Trophoblast cell (in vitro differentiated cells and primary cell): ENCODE results near the gene ZGPAT.

Experiments
- DNase-seq, 2 donors: peaks; one replicate each; pipeline ENCODE4 v3.0.0-alpha.2; 2016
- H2AFZ ChIP-seq: 2 replicates; pipeline ENCODE4 v1.6.1; 2013; ENCODE audit warnings: low read length, moderate library complexity, mild to moderate bottlenecking; ENCODE audit not compliant: insufficient read depth, poor library complexity
- H2AK5ac ChIP-seq: 2 replicates; pipeline ENCODE4 v1.6.1; 2013; ENCODE audit warnings: mild to moderate bottlenecking, low read length
- H2BK120ac ChIP-seq: 2 replicates; pipeline ENCODE4 v1.6.1; 2013; ENCODE audit warnings: low read length, mild to moderate bottlenecking, moderate library complexity; ENCODE audit not compliant: insufficient read depth, poor library complexity
- H2BK12ac ChIP-seq: 2 replicates; pipeline ENCODE4 v1.6.1; 2013; ENCODE audit warnings: mild to moderate bottlenecking, low read length, moderate library complexity
- H2BK5ac ChIP-seq: 2 replicates; pipeline ENCODE4 v1.6.1; 2013; ENCODE audit warnings: low read length, low read depth, moderate library complexity, mild to moderate bottlenecking; ENCODE audit not compliant: poor library complexity
- H3K14ac ChIP-seq: 2 replicates; pipeline ENCODE4 v1.6.1; 2013; ENCODE audit warnings: mild to moderate bottlenecking, low read length
- H3K18ac ChIP-seq: 2 replicates; pipeline ENCODE4 v1.6.1; 2013; ENCODE audit warnings: mild to moderate bottlenecking, low read length
- H3K23ac ChIP-seq: 2 replicates; pipeline ENCODE4 v1.6.1; 2013; ENCODE audit warnings: low read length
- H3K27ac ChIP-seq: 2 replicates; pipeline ENCODE4 v1.5.1; 2013; ENCODE audit warnings: low read depth, mild to moderate bottlenecking, inconsistent platforms, low read length, moderate library complexity
- H3K27me3 ChIP-seq: 2 replicates; pipeline ENCODE4 v1.6.1; 2013; ENCODE audit warnings: inconsistent platforms, mild to moderate bottlenecking, low read length, moderate library complexity; ENCODE audit not compliant: insufficient read depth
- H3K36me3 ChIP-seq, 2 experiments: 1 replicate in 1 of 2; 2 replicates in 1 of 2; pipeline ENCODE4 v1.6.1; 2013; ENCODE audit warnings: low read length in 2 of 2, mild to moderate bottlenecking in 2 of 2, moderate library complexity in 1 of 2; ENCODE audit not compliant: insufficient read depth in 2 of 2, control insufficient read depth in 1 of 2
- H3K4ac ChIP-seq: 2 replicates; pipeline ENCODE4 v1.6.1; 2013; ENCODE audit warnings: low read depth, mild to moderate bottlenecking, low read length, moderate library complexity
- H3K4me1 ChIP-seq, 2 experiments: 1 replicate in 1 of 2; 2 replicates in 1 of 2; pipeline ENCODE4 v1.6.1; 2013; ENCODE audit warnings: low read length in 2 of 2, mild to moderate bottlenecking in 2 of 2, moderate library complexity in 1 of 2; ENCODE audit not compliant: insufficient read depth in 2 of 2, control insufficient read depth in 1 of 2
- H3K4me2 ChIP-seq: 2 replicates; pipeline ENCODE4 v1.6.1; 2013; ENCODE audit warnings: inconsistent platforms, mild to moderate bottlenecking, low read length, moderate library complexity
- H3K4me3 ChIP-seq: 2 replicates; pipeline ENCODE4 v1.5.1; 2013; ENCODE audit warnings: mild to moderate bottlenecking, low read depth, low read length, inconsistent platforms
- H3K79me1 ChIP-seq: one replicate; pipeline ENCODE4 v1.6.1; 2013; ENCODE audit warnings: low read length
- H3K79me2 ChIP-seq: 2 replicates; pipeline ENCODE4 v1.6.1; 2013; ENCODE audit warnings: low read length, mild to moderate bottlenecking; ENCODE audit not compliant: control insufficient read depth, insufficient read depth, poor library complexity
- H3K9ac ChIP-seq: 2 replicates; pipeline ENCODE4 v1.6.1; 2013; ENCODE audit warnings: mild to moderate bottlenecking, low read length
- H3K9me3 ChIP-seq: 2 replicates; pipeline ENCODE4 v1.6.1; 2013; ENCODE audit warnings: low read depth, mild to moderate bottlenecking, control low read depth, inconsistent platforms, low read length; ENCODE audit not compliant: insufficient read depth
- H4K12ac ChIP-seq: 2 replicates; pipeline ENCODE4 v1.6.1; 2013; ENCODE audit warnings: low read depth, mild to moderate bottlenecking, low read length, moderate library complexity
- H4K8ac ChIP-seq: 2 replicates; pipeline ENCODE4 v1.6.1; 2013; ENCODE audit warnings: low read depth, mild to moderate bottlenecking, low read length, moderate library complexity
- H4K91ac ChIP-seq: one replicate; pipeline ENCODE4 v1.6.1; 2013; ENCODE audit warnings: low read depth, mild to moderate bottlenecking, low read length, moderate library complexity
- WGBS: extraction: QIAGEN DNeasy Blood & Tissue Kit; methylation state at CpG from one replicate; pipeline ENCODE4 v1.1.7; 2013; ENCODE audit warnings: missing lambda C conversion rate; ENCODE audit not compliant: insufficient read length, insufficient coverage; ENCODE audit errors: extremely low coverage; 5-methylcytosine and 5-hydroxymethylcytosine counted together

Gene ZGPAT

GRCh38 chr20:63687419-63688178 lies 20.2 kb upstream of the ZGPAT start:
- H2BK12ac ChIP-seq: peak overlapping the region; percentile 42
- no peak overlapping the region for H3K23ac ChIP-seq
- no peak overlapping the region for H3K4me3 ChIP-seq
- no peak overlapping the region for H4K12ac ChIP-seq
- H3K79me1 ChIP-seq: peaks cover 19% of the 10 kb centered on the region
- H2BK120ac ChIP-seq: peak overlapping the region; percentile 18
- peak overlapping the region; percentile 13 for H2BK5ac ChIP-seq
- peaks cover 1% of the 10 kb centered on the region for H3K9me3 ChIP-seq
- H3K79me2 ChIP-seq: peaks cover 2% of the 10 kb centered on the region
- no peak for DNase-seq
- WGBS: no CpG with 5 or more reads among the region's 29 CpGs
- H2AFZ ChIP-seq: peak overlapping the region; percentile 12
- H4K91ac ChIP-seq: peak overlapping the region; percentile 10
- no peak overlapping the region for H3K18ac ChIP-seq
- H3K36me3 ChIP-seq: peaks cover 0 to 2% of the 10 kb centered on the region in 2 experiments
- H3K4ac ChIP-seq: no peak overlapping the region
- H3K4me1 ChIP-seq: peaks cover 28 to 29% of the 10 kb centered on the region in 2 experiments
- H3K9ac ChIP-seq: no peak overlapping the region
- peak overlapping the region; percentile 40 for H2AK5ac ChIP-seq
- H3K14ac ChIP-seq: peak overlapping the region; percentile 36
- H3K4me2 ChIP-seq: no peak overlapping the region
- peak overlapping the region; percentile 1 for H4K8ac ChIP-seq
- no peaks in the 10 kb centered on the region for H3K27me3 ChIP-seq
- H3K27ac ChIP-seq: peak overlapping the region; percentile 43

DNA sequence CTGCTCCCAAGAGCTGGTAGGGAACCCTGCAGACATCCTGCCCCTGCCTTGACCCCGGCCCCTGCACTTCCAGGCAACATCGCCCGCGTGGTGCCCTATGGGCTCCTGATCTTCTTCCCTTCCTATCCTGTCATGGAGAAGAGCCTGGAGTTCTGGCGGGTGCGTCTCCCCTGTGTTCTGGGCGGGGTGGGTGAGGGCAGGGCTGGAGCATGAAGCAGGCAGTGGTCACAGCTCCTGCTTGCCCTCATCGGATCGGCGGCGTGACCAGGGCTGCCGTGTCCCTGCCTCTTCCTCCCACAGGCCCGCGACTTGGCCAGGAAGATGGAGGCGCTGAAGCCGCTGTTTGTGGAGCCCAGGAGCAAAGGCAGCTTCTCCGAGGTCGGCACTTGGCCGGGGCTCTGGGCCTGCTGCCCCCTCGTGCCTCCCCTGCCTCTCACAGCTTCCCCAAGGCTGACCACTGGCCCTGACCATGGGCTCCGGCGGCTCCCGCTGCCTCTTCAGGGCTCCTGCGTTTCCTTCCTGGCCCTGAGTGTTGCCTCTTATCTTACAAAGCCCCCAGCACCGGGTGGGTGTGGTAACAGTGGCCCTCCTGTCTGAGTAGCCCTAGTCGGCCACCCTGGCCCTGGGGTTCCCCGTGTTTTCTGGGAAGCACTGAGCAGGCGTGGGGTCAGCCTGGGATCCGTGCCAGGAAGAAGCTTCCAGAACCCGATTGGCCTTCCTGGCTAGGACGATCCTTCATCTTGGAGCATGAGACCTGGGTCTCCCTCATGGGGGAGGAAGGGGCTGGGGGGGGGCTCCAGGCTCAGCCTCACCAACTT lies 19.4 kb upstream of the ZGPAT start:
- Histone ChIP-seq H2BK12ac (no peak overlapping the region), H2AFZ (no peak overlapping the region), H3K18ac (no peak overlapping the region), H4K8ac (no peak overlapping the region), H3K79me2 (peaks cover under 1% of the 10 kb centered on the region), H4K12ac (no peak overlapping the region), H3K79me1 (peaks cover 17% of the 10 kb centered on the region), H3K27me3 (no peaks in the 10 kb centered on the region), H3K9ac (no peak overlapping the region), H4K91ac (no peak overlapping the region), H3K9me3 (no peaks in the 10 kb centered on the region), H2BK5ac (no peak overlapping the region), H3K27ac (no peak overlapping the region), H3K14ac (no peak overlapping the region), H2BK120ac (no peak overlapping the region), H3K36me3 (peaks cover 0 to 2% of the 10 kb centered on the region in 2 experiments), H3K4me2 (no peak overlapping the region), H3K4ac (no peak overlapping the region), H2AK5ac (peak overlapping the region; percentile 2), H3K23ac (no peak overlapping the region), H3K4me3 (no peak overlapping the region), H3K4me1 (peaks cover 20 to 21% of the 10 kb centered on the region in 2 experiments)
- no CpG with 5 or more reads among the region's 31 CpGs for WGBS
- DNase-seq: no peak

GRCh38 chr20:63689046-63690002 lies 18.5 kb upstream of the ZGPAT start:
- Histone ChIP-seq H3K9me3 (peaks cover 3% of the 10 kb centered on the region), H3K4me2 (no peak overlapping the region), H4K8ac (no peak overlapping the region), H4K91ac (no peak overlapping the region), H3K14ac (no peak overlapping the region), H2AK5ac (no peak overlapping the region), H3K4ac (no peak overlapping the region), H2BK5ac (no peak overlapping the region), H2BK120ac (no peak overlapping the region), H3K18ac (no peak overlapping the region), H3K27ac (no peak overlapping the region), H3K27me3 (no peaks in the 10 kb centered on the region), H2AFZ (no peak overlapping the region), H3K79me2 (no peaks in the 10 kb centered on the region), H3K36me3 (peaks cover 0 to 2% of the 10 kb centered on the region in 2 experiments), H3K23ac (no peak overlapping the region), H2BK12ac (no peak overlapping the region), H4K12ac (no peak overlapping the region), H3K9ac (no peak overlapping the region), H3K4me3 (no peak overlapping the region), H3K4me1 (peaks cover 18 to 19% of the 10 kb centered on the region in 2 experiments), H3K79me1 (peaks cover 15% of the 10 kb centered on the region)
- DNase-seq: no peak
- no CpG with 5 or more reads among the region's 44 CpGs for WGBS
